CD4-positive, alpha-beta T cell treated with Interleukin-1 beta for 1 hour (primary cell): ENCODE data around the gene TPI1.

ENCODE experiments used
- DNase-seq, 2 donors: peaks; one replicate each; pipeline ENCODE4 v3.0.0-alpha.2; 2020 to 2022

TPI1 gene

GRCh38 chr12:6867413-6868210 is at the start of gene TPI1:
TSS of gene TPI1 (plus strand) at chr12:6867531. CDS start at chr12:6867567, 36 bp downstream.
- peak; percentile 85 to 87 for DNase-seq

- DNase-seq = no peak
These were observed 49.6 kb upstream of the TPI1 start for GRCh38 chr12:6817662-6818157.

- no peak for DNase-seq
These were observed 49.1 kb upstream of the TPI1 start for GRCh38 chr12:6818222-6818621.

- DNase-seq = no peak
These were observed 48.7 kb upstream of the TPI1 start for GRCh38 chr12:6818645-6819044.

GRCh38 chr12:6819106-6820030 is 48.0 kb upstream of the TPI1 start:
- DNase-seq = no peak

- DNase-seq = no peak
These were observed 47.2 kb upstream of the TPI1 start for GRCh38 chr12:6820166-6820565.

GRCh38 chr12:6821591-6822425 is 45.5 kb upstream of the TPI1 start, which contains the start of gene GPR162:
TSS of gene GPR162 (plus strand) at chr12:6821821. CDS start at chr12:6823899, 2,078 bp downstream.
- DNase-seq = peak in 1 of 2 donors; percentile 18

GRCh38 chr12:6822426-6823135 is 44.8 kb upstream of the TPI1 start:
- DNase-seq = no peak

DNA sequence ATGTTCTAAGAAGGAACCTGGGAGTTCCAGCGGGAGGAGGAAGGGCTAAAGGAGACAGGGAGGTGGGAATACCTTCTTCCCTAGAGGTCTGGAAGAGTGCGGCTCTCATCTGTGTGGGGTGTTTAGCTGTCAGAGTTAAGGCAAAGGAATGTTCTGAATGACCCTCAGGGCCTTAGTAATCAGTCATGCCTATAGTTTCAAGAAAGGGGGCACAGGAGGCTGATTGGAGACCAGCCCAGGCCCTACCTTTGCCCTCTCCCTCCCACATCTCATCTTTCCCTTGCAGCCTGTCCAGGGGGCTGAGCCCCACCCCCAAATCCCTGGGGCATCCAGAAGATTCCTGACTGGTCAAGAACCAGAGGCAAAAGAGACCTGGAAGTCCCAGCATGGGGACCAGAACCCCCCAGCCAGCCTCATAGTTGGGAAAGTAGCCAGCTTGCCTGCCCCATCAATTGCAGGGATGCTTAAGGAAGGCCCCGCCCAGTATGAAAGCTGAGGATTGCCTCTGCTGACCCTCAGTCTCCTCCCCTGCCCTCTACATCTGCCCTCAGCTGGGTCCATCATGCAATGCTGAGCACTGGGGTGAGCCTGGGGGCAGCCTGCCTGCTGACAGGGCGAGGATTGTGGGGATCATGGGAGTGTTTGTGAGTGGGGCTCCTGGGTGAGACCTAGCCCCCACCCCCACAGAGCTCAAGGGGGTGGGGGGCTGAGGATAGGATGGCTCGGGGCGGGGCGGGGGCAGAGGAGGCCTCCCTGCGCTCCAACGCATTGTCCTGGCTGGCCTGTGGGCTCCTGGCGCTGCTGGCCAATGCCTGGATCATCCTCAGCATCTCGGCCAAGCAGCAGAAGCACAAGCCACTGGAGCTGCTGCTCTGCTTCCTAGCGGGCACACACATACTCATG is 43.9 kb upstream of the TPI1 start:
- no peak for DNase-seq

GRCh38 chr12:6824085-6824775 is 43.1 kb upstream of the TPI1 start:
- DNase-seq = no peak

DNA sequence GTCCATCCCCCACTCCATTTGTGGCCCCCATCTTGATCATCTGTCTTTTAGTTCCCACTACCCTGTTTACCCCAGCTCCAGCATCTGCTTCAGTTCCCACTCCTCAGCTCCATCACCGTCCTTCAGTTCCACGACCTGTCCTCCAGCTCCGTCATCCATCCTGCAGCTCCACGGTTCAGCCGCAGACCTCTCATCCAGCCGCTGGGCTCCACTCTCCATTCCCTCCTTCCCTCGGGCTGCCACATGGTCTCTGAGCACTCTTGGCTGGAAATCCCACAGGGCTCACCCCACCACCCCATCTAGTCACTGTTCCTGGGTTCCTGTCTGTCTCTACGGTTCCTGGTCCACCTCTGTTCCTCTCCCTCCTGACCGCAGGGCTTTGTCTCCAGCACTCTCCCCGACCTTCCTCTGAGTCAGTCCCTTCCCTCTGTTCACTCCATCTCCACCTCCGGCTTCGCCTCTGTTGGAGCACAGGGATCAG is 42.4 kb upstream of the TPI1 start:
- no peak for DNase-seq

DNA sequence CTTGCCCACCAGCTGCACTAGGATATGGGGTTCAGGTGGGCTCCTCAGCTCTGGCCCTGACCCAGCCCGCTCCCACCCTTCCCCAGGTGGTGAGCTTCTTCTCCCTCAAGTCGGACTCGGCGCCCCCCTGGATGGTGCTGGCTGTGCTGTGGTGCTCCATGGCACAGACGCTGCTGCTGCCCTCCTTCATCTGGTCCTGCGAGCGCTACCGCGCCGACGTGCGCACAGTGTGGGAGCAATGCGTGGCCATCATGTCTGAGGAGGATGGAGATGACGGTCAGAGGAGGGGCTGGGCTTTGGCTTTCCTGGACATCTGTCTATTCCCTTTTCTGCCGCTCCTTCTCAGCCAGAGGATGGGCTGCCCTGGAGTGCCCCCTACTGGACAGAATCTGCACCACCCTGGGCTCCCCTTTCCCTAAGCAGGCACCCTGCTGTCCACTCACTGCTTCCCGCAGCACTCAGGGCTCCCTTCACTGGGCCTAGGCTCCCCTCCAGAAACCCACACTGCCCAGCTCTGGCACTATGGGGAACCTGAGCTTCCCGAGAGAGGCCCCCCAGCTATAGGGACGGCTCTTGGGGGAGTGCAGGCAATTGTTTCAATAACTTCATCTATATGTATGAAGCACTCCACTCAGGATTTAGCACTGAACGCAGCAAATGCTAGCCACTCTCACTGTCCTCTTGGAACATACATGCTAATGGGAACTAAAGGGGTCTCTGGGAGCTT is 41.8 kb upstream of the TPI1 start:
- DNase-seq = peak; percentile 77 to 80

DNA sequence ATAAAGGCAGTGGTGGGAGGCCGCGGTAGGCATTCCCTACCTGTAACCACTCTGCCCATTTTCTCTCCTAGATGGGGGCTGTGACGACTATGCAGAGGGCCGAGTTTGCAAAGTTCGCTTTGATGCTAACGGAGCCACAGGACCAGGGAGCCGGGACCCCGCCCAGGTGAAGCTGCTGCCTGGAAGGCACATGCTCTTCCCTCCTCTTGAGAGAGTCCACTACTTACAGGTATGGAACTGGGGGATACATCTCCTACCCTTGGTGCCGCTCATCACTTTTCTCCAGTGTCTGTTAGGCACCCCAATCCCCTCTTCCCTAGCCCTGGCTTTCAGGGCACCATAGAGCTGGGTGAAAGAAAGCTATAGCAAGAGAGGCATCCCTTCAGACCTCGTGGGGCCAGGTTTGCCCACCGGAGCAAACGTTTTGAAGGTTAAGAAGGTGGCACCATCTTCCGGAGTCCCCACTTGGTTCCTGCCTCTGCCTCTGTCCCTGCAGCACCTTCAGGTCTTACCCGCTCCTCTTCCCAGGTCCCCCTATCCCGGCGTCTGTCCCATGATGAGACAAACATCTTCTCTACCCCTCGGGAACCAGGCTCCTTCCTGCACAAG is 41.1 kb upstream of the TPI1 start:
- DNase-seq = no peak

- DNase-seq = no peak
These were observed 40.4 kb upstream of the TPI1 start for GRCh38 chr12:6826734-6827436.

GRCh38 chr12:6827437-6827911 is 39.9 kb upstream of the TPI1 start:
- DNase-seq = peak; percentile 23 to 33

- DNase-seq = peak in 1 of 2 donors; percentile 27
These were observed 39.1 kb upstream of the TPI1 start, which contains the start of gene P3H3 for GRCh38 chr12:6827982-6828780. TSS of gene P3H3 (plus strand) at chr12:6828407. CDS start at chr12:6828441, 34 bp downstream.
